ENCODE measurements around the gene PDZD2.

PDZD2 gene

DNA sequence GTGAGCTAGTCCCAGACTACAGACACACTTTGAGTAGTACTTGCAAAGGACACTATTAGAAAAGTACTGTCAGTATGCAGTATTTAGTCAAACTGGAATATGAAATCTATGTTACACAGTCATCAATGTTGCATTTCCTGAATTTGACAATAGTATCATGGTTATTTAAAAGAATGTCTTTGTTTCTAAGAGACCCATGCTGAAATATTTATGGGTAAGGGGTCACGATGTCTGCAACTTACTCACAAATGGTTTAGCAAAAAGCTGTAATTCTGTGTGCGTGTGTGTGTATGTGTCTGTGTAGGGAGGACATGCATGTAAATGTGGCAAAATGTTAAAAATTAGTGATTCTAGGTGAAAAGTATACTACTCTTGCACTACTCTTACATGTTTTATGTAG lies 429.6 kb downstream of the PDZD2 start:
- TF ChIP-seq, protein P1, sequence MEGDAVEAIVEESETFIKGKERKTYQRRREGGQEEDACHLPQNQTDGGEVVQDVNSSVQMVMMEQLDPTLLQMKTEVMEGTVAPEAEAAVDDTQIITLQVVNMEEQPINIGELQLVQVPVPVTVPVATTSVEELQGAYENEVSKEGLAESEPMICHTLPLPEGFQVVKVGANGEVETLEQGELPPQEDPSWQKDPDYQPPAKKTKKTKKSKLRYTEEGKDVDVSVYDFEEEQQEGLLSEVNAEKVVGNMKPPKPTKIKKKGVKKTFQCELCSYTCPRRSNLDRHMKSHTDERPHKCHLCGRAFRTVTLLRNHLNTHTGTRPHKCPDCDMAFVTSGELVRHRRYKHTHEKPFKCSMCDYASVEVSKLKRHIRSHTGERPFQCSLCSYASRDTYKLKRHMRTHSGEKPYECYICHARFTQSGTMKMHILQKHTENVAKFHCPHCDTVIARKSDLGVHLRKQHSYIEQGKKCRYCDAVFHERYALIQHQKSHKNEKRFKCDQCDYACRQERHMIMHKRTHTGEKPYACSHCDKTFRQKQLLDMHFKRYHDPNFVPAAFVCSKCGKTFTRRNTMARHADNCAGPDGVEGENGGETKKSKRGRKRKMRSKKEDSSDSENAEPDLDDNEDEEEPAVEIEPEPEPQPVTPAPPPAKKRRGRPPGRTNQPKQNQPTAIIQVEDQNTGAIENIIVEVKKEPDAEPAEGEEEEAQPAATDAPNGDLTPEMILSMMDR (IDR thresholded peaks at IDR 0.05; ENCODE audit: insufficient read depth, low read length): no peak
- TF ChIP-seq, protein P2, sequence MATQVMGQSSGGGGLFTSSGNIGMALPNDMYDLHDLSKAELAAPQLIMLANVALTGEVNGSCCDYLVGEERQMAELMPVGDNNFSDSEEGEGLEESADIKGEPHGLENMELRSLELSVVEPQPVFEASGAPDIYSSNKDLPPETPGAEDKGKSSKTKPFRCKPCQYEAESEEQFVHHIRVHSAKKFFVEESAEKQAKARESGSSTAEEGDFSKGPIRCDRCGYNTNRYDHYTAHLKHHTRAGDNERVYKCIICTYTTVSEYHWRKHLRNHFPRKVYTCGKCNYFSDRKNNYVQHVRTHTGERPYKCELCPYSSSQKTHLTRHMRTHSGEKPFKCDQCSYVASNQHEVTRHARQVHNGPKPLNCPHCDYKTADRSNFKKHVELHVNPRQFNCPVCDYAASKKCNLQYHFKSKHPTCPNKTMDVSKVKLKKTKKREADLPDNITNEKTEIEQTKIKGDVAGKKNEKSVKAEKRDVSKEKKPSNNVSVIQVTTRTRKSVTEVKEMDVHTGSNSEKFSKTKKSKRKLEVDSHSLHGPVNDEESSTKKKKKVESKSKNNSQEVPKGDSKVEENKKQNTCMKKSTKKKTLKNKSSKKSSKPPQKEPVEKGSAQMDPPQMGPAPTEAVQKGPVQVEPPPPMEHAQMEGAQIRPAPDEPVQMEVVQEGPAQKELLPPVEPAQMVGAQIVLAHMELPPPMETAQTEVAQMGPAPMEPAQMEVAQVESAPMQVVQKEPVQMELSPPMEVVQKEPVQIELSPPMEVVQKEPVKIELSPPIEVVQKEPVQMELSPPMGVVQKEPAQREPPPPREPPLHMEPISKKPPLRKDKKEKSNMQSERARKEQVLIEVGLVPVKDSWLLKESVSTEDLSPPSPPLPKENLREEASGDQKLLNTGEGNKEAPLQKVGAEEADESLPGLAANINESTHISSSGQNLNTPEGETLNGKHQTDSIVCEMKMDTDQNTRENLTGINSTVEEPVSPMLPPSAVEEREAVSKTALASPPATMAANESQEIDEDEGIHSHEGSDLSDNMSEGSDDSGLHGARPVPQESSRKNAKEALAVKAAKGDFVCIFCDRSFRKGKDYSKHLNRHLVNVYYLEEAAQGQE (IDR thresholded peaks at IDR 0.05; ENCODE audit: insufficient replicate concordance, low read depth): no peak
- no peak for TF ChIP-seq SPI1 (IDR thresholded peaks at IDR 0.05; ENCODE audit: borderline replicate concordance, low read depth)
- no peak for TF ChIP-seq POLR2AphosphoS5 (IDR thresholded peaks at IDR 0.05; ENCODE audit: low read depth)
- no peak for TF ChIP-seq GABPA (IDR thresholded peaks at IDR 0.05; ENCODE audit: low read depth)
- no peak overlapping the region for H3K27ac ChIP-seq (replicated peaks)
- DNase-seq (ENCODE audit: low read depth in 1 of 2, low spot score in 1 of 2): no peak
- no peak overlapping the region for H3K4me3 ChIP-seq (replicated peaks; ENCODE audit: insufficient read depth, low read length)
- no peaks in the 10 kb centered on the region for H3K27me3 ChIP-seq (ENCODE audit: insufficient read depth, poor library complexity, severe bottlenecking)

DNA sequence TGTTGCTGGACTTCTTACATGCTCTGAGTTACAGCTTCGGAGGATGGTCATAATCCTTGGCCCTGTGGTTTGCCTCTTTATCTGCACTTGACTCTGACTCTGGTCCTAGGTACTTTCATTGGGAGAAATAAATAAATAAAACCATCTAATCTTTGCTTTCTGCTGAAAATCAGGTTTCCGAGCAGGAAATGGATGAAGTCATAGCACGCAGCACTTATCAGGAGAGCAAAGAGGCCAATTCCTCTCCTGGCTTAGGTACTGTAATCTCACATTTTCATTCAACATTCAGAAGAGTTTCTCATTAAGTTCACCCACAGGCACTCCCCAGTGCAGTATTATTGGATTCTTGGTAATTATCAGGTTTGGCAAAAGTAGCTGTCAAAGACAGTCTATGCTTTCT lies 430.5 kb downstream of the PDZD2 start:
- no peaks in the 10 kb centered on the region for H3K27me3 ChIP-seq (ENCODE audit: insufficient read depth, poor library complexity, severe bottlenecking)
- no peak for DNase-seq (ENCODE audit: low read depth in 1 of 2, low spot score in 1 of 2)
- no peak overlapping the region for H3K27ac ChIP-seq (replicated peaks)
- no peak overlapping the region for H3K4me3 ChIP-seq (replicated peaks; ENCODE audit: insufficient read depth, low read length)
- TF ChIP-seq, protein P2 (IDR thresholded peaks at IDR 0.05; ENCODE audit: insufficient replicate concordance, low read depth): no peak
- TF ChIP-seq GABPA (IDR thresholded peaks at IDR 0.05; ENCODE audit: low read depth) (no peak), POLR2AphosphoS5 (IDR thresholded peaks at IDR 0.05; ENCODE audit: low read depth) (no peak), SPI1 (IDR thresholded peaks at IDR 0.05; ENCODE audit: borderline replicate concordance, low read depth) (no peak)
- TF ChIP-seq, protein P1 (IDR thresholded peaks at IDR 0.05; ENCODE audit: insufficient read depth, low read length): no peak

DNA sequence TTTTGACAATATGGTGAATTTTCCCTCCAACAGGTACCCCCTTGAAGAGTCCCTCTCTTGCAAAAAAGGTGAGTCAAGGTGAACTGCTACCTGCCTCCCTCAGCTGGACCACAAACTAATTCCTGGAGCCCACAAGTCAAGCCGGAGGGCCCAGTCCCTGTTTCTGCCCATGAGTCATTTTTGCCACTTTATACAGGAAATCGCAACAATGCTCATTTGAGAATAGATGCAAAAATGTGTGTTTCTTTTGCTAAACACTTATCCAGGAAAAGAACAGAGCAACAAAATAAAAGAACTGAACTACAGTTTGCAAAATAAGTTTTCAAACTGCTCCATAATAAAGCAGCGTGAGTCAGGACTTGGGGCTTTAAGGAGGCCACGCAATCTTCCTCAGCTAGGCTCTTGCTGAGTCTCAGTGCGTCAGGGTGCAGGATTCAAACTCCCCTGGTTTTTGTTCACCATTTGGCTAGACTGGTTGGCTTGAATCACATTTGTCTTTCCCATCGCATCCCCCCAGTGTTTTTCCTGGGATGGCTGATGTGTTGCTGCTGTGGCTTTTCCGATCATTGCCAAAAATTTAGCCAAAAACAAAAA lies 432.5 kb downstream of the PDZD2 start:
- DNase-seq (ENCODE audit: low read depth in 1 of 2, low spot score in 1 of 2): no peak
- no peak overlapping the region for H3K27ac ChIP-seq (replicated peaks)
- TF ChIP-seq POLR2AphosphoS5 (IDR thresholded peaks at IDR 0.05; ENCODE audit: low read depth) (no peak), GABPA (IDR thresholded peaks at IDR 0.05; ENCODE audit: low read depth) (no peak), SPI1 (IDR thresholded peaks at IDR 0.05; ENCODE audit: borderline replicate concordance, low read depth) (no peak)
- TF ChIP-seq, protein P2 (IDR thresholded peaks at IDR 0.05; ENCODE audit: insufficient replicate concordance, low read depth): no peak
- TF ChIP-seq, protein P1 (IDR thresholded peaks at IDR 0.05; ENCODE audit: insufficient read depth, low read length): no peak
- H3K4me3 ChIP-seq (replicated peaks; ENCODE audit: insufficient read depth, low read length): no peak overlapping the region
- no peaks in the 10 kb centered on the region for H3K27me3 ChIP-seq (ENCODE audit: insufficient read depth, poor library complexity, severe bottlenecking)

Measured in HL-60 (cell line).